Femur (tissue), 1 donor: ENCODE results near the gene ZSWIM5.
"Not testable (repeated sequence)": the region's sequence is repeated elsewhere in the genome, so short reads cannot be mapped to it uniquely, and the experiment has no call there.

Experiments
- DNase-seq: peaks from one replicate; pipeline ENCODE4 v3.0.0-alpha.2; 2017

ZSWIM5 gene

DNA sequence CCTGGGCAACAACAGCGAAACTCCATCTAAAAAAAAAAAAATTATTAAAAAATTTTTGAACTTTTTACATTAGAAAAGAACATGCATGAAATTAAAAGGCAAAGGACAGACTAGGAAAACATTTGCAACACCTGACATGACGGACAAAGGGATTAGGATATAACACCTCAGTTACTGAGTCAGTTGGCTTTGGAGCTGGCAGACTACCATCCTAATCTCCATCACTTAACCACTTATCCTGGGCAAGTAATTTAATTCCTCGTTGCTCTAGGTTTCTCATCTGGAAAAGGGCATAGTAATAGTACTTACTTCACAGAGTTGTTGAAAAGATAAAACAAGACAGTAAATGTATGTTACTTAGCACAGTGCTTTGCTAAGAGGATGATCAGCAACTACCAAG is 207.2 kb downstream of the ZSWIM5 start:
- DNase-seq, result no peak

DNA sequence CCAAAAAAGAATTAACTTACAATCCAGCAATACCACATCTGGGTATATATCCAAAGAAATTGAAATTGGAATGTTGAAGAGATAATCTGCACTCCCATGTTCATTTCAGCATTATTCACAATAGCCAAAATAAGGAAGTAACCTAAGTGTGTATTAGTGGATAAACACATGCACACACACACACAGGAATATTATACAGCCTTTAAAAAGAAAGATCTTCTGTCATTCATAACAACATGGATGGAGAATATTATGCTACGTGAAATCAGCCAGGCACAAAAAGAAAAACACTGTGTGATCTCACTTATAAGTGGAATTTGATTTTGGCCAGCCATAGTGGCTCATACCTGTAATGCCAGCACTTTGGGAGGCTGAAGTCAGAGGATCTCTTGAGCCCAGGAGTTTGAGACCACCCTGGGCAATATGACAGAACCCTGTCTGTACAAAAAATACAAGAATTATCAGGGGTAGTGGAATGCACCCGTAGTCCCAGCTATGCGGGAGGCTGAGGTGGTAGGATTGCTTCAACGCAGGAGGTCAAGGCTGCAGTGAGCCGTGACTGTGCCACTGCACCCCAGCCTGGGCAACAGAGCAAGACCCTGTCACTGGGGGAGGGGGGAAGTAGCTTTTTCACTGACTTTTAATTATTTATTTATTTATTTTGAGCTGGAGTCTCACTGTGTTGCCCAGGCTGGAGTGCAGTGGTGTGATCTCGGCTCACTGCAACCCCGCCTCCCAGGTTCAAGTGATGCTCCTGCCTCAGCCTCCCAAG is 210.8 kb downstream of the ZSWIM5 start:
- DNase-seq, result no peak

DNA sequence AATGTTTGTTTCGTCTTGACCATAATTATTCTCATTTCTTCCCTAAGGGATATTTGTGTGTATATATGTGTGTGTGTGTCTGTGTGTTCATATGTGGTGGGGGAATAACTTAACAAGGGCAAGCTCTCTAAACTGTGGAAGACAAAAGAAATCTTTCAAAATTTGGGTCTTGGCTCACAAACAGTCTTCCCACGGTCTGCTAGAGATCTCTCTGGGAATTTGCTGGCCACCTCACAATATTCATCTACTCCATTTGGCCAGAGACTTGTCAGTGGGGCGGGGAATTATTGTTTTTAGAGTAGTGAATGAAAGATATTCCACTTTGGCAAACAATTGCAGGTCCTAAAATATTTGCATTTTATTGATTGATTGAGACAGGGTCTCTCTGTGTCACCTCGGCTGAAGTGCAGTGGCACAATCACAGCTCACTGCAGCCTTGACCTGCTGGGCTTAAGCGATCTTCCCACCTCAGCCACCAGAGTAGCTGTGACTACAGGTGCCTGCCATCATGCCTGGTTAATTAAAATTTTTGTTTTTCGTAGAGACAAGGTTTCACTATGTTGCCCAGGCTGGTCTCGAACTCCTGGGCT is 212.0 kb downstream of the ZSWIM5 start:
- DNase-seq, result no peak

GRCh38 chr1:44988531-44989156 is 217.8 kb downstream of the ZSWIM5 start:
- no peak for DNase-seq

GRCh38 chr1:44985747-44986359 is 220.6 kb downstream of the ZSWIM5 start:
- DNase-seq, result no peak

- DNase-seq, result not testable (repeated sequence)
Measured at GRCh38 chr1:44977372-44977771, 229.0 kb downstream of the ZSWIM5 start.

- no peak for DNase-seq
Measured at GRCh38 chr1:44976252-44976651, 230.2 kb downstream of the ZSWIM5 start.

DNA sequence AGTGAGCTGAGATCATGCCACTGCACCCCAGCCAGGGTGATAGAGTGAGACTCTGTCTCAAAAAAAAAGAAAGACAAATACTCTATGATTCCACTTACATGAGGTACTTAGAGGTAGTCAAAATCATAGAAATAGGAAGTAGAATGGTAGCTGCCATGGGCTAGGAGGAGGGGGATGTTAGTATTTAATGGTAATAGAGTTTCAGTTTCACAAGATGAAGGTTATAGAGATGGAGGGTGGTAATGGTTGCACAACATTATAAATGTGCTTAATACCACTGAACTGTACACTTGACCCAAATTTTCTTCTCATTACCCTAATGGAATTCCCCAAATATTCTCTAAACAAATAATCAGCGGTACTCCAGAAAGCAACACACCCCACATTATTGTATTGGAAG is 232.8 kb downstream of the ZSWIM5 start:
- DNase-seq, result no peak

- no peak for DNase-seq
Measured at GRCh38 chr1:44970317-44970716, 236.1 kb downstream of the ZSWIM5 start.
